BE2C (cell line): ENCODE data around the gene EHBP1L1.

Experiments used
- DNase-seq: peaks from one replicate; pipeline ENCODE4 v3.0.0-alpha.2; 2020
- H3K27me3 ChIP-seq: fragments of 250-450 bp; sonication (Bioruptor Pico); 2 replicates; pipeline ENCODE4 v1.5.1; 2020; ENCODE audit warnings: mild to moderate bottlenecking
- H3K36me3 ChIP-seq: fragments of 250-450 bp; sonication (Bioruptor Pico); 2 replicates; pipeline ENCODE4 v1.5.1; 2020; ENCODE audit warnings: mild to moderate bottlenecking
- H3K4me1 ChIP-seq: fragments of 250-450 bp; sonication (Bioruptor Pico); 2 replicates; pipeline ENCODE4 v1.5.1; 2020
- H3K4me3 ChIP-seq: 2 replicates; pipeline ENCODE4 v1.5.1; 2011; ENCODE audit warnings: low read depth, low read length
- H3K9me3 ChIP-seq: fragments of 250-450 bp; sonication (Bioruptor Pico); 2 replicates; pipeline ENCODE4 v1.5.1; 2020
- CTCF ChIP-seq: IDR thresholded peaks from 2 replicates; pipeline ENCODE4 v1.5.1; 2012; ENCODE audit warnings: mild to moderate bottlenecking, low read depth, low read length

EHBP1L1 gene

DNA sequence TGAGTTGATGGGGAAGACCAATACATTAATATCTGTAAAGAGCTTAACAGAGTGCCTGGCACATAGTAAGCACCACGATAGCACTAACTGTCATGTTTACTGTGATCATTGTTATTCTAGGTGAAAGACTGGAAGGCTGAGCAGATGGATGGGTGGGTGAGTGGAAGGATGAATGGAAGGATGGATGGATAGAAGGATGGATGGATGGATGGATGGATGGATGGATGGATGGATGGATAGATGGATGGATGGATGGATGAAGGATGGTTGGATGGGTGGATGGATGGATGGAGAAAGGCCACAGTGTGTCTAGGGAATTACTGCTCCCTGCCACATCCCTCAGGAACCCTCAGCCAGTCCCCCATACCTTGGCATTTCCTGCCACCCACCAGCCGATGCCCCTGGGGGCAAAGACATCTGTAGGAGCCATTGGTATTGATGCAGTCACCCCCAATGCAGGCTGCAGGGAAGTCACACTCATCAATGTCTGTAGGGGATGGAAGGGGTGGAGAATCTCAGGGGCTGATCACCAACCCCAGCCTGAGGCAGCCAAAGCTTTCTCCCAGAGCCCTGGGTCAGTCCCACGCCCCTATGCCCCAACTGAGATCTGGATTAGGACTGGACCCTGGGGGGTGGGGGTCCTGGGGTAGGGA lies 33.0 kb upstream of the EHBP1L1 start:
- Histone ChIP-seq H3K27me3 (no peaks in the 10 kb centered on the region), H3K4me1 (no peaks in the 10 kb centered on the region), H3K4me3 (no peak overlapping the region), H3K36me3 (no peaks in the 10 kb centered on the region), H3K9me3 (no peaks in the 10 kb centered on the region)
- no peak for TF ChIP-seq CTCF
- DNase-seq = no peak

DNA sequence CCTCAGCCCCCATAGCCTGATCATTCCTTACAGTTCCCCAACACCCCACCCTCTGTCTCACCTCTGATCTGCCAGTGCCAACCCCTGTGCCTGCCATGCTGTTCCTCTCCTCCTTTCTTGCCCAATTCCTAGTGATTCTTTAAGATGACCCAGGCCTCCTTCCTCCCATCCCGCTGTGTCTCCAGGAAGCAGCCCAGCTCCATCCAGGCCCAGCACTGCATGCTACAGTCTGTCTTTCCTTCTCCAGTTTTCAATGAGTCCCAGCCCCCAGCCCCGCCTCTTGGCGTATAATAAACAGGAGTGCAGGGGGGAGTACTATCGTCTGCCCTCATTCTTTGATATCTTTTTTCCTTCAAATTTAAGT lies 30.0 kb upstream of the EHBP1L1 start:
- Histone ChIP-seq H3K36me3 (no peaks in the 10 kb centered on the region), H3K27me3 (no peaks in the 10 kb centered on the region), H3K4me1 (no peaks in the 10 kb centered on the region), H3K4me3 (no peak overlapping the region), H3K9me3 (no peaks in the 10 kb centered on the region)
- no peak for TF ChIP-seq CTCF
- DNase-seq = no peak

- DNase-seq = peak; percentile 87
- no peaks in the 10 kb centered on the region for H3K36me3 ChIP-seq
- TF ChIP-seq CTCF = no peak
- no peaks in the 10 kb centered on the region for H3K27me3 ChIP-seq
- no peaks in the 10 kb centered on the region for H3K9me3 ChIP-seq
- peak overlapping the region; percentile 35 for H3K4me3 ChIP-seq
- no peaks in the 10 kb centered on the region for H3K4me1 ChIP-seq
Observed at GRCh38 chr11:65546217-65546958, 29.5 kb upstream of the EHBP1L1 start.

DNA sequence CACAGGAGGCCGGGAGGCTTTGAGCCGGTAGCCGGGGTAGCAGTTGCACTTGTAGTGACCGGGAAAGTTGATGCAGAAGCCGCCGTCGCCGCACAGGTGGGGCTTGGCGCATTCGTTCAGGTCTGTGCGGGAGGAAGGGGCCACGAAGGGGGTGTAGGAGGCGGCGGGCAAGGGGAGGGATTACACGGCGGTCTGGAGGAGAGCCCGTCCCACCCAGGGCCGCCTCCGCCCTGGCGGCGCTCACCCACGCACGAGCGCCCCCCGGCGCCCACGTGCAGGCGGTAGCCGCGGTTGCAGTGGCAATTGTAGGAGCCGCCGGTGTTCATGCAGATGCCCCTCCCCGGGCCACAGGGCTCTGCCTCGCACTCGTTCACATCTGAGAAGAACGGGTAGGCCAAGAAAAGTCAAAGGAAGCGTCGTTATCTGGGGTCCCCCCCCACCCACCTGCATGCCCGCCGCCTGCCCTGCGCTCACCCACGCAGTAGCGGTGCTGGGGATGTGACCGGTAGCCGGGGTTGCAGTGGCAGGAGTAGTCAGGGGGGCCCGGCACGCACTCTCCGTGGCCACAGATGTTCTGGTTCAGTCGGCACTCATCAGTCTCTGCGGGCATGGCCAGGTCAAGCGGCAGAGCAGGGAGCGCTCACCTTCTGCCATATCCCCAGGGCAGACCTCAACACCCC lies 28.3 kb upstream of the EHBP1L1 start:
- Histone ChIP-seq H3K9me3 (no peaks in the 10 kb centered on the region), H3K4me3 (no peak overlapping the region), H3K27me3 (no peaks in the 10 kb centered on the region), H3K4me1 (no peaks in the 10 kb centered on the region), H3K36me3 (no peaks in the 10 kb centered on the region; the same call in 1 of the 2 replicates)
- TF ChIP-seq CTCF = no peak
- DNase-seq = no peak

DNA sequence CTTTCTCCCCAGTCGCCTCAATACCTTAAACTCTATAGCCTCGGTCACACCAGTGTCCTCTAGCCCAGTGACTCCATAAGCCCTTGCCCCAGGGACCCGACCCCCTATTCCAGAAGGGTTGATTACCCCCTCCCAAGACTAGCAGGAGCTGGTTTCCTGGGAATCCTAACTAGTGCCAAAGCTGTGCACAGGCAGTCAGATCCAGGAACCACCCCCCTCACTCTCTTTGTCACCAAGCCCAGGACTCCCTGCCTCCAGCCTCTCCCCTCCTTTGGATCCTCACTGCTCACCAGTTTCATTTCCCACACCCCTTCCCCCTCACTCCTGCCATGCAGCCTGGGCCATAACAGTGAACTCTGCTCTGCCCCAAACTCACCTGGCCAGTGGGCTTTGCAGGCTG lies 27.5 kb upstream of the EHBP1L1 start:
- no peaks in the 10 kb centered on the region; the same call in 1 of the 2 replicates for H3K36me3 ChIP-seq
- no peaks in the 10 kb centered on the region for H3K27me3 ChIP-seq
- H3K4me1 ChIP-seq = no peaks in the 10 kb centered on the region
- H3K9me3 ChIP-seq = no peaks in the 10 kb centered on the region
- TF ChIP-seq CTCF = no peak
- no peak for DNase-seq
- no peak overlapping the region for H3K4me3 ChIP-seq

DNA sequence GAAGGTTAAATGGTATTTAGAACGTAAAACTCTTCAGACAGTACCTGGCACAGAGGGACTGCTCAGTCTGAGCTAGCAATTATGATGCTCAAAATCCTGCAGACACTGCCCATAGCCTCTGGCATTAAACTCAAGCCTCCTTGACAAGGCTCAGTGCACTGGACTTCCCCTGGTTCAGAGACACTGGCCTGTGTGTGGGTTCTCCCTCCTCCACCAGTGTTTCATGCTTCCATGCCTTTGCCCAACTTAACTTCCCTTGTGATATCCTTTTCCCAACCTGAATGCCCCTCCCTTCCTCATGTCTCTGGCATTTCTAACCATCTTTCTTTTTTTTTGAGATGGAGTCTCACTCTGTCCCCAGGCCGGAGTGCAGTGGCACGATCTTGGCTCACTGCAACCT lies 26.8 kb upstream of the EHBP1L1 start:
- Histone ChIP-seq H3K36me3 (no peaks in the 10 kb centered on the region; the same call in 1 of the 2 replicates), H3K4me1 (no peaks in the 10 kb centered on the region), H3K4me3 (no peak overlapping the region), H3K27me3 (no peaks in the 10 kb centered on the region), H3K9me3 (no peaks in the 10 kb centered on the region)
- TF ChIP-seq CTCF = no peak
- DNase-seq = no peak
